GM20431 (cell line): Measurements from ENCODE around the gene EXOC6B.

Experiments used
- in situ Hi-C: fragments of 300-500 bp; cut with MseI, MboI; formaldehyde crosslinking; loops from one replicate; pipeline ENCODE4 v1.15.0; 2020; ENCODE audit warnings: low sequenced_read_pairs; ENCODE audit not compliant: unreplicated experiment

EXOC6B gene

DNA sequence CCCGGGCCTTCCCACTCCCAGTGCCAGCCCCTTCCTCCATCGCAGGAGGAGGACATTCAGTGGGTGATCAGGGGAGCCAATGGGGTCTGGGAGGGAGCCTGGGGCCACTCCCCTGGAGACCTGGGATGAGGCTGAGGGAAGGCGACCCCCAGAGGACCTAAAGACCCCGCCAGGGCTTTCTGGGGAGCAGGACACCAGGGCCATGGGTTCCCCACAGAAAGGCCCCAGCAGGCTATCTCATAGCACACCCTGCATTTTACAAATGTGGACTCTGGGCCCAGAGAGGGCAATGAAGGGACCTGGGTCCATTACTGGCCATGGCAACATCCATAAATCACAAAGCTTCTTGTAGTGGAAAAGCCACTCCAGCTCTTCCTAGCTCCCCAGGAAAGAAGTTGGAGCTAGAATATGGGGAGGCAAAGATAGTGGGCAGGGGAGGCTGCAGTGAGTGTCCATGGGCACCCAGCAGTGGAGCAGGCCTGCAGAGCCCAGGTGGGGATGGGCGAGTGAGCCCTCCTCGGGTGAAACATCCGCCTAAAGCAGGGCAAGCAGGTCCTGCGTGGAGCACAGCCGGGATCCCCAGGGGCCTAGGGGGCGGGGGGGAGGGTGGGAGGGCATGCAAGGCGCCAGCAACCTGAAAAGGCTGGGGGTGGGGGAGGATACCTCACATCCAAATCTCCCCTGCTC is 692.0 kb downstream of the EXOC6B start:
- in situ Hi-C loops = no loop called here

GRCh38 chr2:72132981-72133720 is 692.7 kb downstream of the EXOC6B start:
- in situ Hi-C loops = no loop called here

- in situ Hi-C loops = no loop called here
These were observed 693.7 kb downstream of the EXOC6B start for GRCh38 chr2:72131916-72132841.

GRCh38 chr2:72131371-72131891 is 694.4 kb downstream of the EXOC6B start:
- in situ Hi-C loops = no loop called here

DNA sequence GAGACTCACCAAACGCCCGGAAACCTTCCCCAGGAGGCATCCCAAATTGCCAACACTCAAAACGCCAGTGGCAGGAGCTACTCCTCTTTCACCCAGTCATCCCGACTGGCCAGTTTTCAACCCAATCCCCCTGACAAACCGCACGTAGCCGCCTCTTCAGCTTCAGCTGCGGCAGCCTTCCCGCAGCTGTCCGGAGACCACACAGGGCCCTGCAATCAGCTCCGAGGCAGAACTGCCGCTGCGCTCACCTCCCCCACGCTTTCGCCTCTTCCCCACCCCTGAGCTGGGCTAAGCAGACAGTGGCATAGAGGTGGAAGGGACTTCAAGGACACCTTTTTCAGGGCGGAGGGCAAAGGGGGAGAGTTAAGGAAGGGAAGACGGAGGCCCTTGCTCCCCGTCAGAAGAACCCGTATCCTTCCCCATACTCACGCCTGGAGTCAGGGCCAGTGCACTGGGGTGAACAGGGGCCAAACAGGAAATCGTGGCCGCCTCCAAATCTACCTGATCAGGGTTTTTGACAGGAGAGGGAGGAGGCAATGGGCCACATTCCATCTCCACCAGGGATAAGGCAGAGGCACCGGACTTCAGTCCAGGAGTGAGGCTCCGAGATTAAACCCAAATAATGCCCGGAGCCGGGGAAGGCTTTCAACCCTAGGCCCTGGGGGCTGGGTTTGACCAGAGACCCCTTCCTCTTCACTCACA is 695.0 kb downstream of the EXOC6B start:
- in situ Hi-C loops = no loop called here

GRCh38 chr2:72129681-72130340 is 696.0 kb downstream of the EXOC6B start:
- in situ Hi-C loops = no loop called here

DNA sequence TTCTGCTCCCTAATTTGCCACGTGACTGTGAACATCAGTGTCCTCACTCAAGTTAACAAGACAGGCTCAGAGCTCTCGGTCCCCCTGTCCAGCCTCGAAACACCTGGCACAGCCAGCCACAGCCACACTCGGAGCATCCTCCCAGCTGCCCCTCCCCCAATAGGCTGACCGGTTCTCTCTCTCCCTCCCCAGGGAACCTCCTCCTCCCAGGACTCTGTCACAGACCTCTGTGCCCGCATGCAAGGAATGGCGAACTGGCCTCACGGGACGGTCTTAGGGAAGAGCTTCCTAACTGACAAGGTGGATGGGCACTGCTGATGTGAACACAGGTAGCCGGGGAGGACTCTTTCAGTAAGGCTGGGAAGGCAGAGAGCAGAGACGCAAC is 697.0 kb downstream of the EXOC6B start:
- in situ Hi-C loops = no loop called here

DNA sequence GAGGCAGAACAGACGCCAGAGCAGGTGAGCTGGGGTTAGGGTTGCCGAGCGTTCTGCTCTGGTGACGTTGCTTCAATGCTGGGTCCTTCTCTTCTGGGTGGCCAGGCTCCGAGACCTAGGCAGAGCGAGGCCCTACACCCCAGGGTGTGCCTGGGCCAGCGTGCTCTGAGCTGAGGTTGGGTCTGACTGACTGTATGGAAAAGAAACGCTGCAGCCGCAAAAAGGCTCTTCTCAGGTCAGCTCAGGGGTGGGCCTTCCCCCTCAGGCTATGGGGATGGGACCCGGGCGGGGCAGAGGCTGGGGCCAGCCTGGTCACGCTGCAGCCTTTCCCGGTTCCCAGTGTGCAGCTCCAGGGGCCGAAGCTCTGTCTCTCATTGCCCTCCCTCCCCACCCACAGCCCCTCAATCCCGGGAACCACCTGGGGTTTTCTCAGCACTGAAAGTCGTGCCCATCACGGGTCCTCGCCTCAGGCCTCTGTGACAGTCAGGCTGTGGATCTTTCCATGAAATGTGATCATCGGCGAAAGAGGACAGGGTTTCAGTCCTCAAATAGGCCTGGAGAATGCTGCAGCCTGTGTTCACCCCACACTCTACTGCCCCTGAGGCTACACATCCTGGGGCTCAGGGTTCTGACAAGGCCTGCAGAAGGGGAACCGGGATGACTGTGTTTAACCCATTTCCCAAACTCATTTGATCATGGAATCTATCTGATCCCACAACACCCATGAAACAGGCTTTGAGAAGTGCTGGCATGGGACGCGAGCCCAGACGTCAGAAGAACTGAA is 697.6 kb downstream of the EXOC6B start:
- in situ Hi-C loops = no loop called here

DNA sequence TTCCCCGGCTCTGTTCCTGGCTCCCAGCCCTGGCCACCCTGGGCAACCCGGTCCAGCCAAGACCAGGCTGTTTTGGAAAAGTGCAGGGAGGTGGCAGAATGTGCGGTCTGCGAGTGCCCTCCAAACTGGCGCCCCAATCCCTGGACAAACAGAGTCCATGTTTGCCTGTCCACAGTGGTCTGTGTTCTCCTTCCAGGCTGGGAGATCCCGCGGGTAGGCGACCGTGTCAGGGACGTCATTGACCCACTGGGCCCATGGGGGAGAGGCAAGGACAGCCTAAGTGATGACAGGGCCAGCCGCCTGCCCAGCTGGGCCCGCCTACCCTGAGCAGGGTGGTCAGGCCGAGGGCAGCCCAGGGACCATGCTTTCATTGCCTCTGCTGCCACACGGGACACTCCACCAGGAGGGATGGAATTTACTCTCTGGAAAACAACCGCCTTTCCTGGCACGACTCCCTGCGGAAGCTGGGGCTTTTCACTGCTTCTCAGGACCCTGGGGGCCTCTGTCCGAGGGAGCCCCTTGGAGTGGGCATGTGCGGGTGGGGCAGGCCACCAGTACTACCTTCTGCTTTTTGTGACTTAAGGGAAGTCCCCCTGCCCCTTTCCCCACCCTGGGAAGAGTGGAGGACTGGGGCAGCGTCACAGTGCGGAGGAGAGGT is 698.3 kb downstream of the EXOC6B start:
- in situ Hi-C loops = no loop called here

- in situ Hi-C loops = no loop called here
These were observed 699.4 kb downstream of the EXOC6B start for GRCh38 chr2:72126186-72127100.
